RKO (cell line): ENCODE results near the gene KLC1.
"Not testable (repeated sequence)": the region's sequence is repeated elsewhere in the genome, so short reads cannot be mapped to it uniquely, and the experiment has no call there.

ENCODE experiments used
- DNase-seq: peaks from one replicate; pipeline ENCODE4 v3.0.0-alpha.2; 2016; ENCODE audit warnings: low spot score

The KLC1 gene

GRCh38 chr14:103628684-103629502, at the start of gene KLC1:
Gene KLC1 (plus strand): TSS chr14:103629211. CDS start chr14:103654565, 25,354 bp downstream.
- DNase-seq = peak; percentile 73

- DNase-seq = no peak
These were observed 47.8 kb upstream of the KLC1 start for GRCh38 chr14:103581206-103581605.

- no peak for DNase-seq
These were observed 46.9 kb upstream of the KLC1 start for GRCh38 chr14:103581954-103582703.

DNA sequence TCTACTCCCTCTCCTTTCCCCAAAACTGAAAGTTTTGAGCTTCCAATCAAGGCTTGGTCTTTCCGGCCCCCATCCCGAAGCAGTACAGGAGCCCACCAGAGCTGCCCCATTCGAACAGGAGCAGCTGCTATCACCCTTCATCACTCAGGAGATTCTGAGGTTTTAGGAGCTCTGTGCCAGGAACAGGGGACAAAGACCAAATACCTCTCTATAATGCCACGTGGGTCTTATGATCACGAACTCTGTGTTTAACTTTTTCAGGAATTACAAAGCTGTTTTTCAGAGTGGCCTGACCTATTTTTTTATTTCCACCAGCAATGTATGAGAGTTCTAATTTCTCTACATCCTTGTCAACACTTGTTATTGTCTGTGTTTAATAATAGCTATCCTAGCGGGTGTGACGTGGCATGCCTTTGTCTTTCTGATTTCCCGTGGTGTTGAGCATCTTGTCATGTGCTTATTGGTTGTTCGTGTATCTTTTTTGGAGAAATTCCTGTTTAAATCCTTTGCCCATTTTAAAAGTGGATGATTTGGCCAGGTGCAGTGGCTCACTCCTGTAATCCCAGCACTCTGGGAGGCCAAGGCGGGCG, 44.6 kb upstream of the KLC1 start:
- no peak for DNase-seq

- no peak for DNase-seq
These were observed 35.4 kb upstream of the KLC1 start for GRCh38 chr14:103593577-103593976.

- DNase-seq = no peak
These were observed 34.7 kb upstream of the KLC1 start for GRCh38 chr14:103594265-103594664.

DNA sequence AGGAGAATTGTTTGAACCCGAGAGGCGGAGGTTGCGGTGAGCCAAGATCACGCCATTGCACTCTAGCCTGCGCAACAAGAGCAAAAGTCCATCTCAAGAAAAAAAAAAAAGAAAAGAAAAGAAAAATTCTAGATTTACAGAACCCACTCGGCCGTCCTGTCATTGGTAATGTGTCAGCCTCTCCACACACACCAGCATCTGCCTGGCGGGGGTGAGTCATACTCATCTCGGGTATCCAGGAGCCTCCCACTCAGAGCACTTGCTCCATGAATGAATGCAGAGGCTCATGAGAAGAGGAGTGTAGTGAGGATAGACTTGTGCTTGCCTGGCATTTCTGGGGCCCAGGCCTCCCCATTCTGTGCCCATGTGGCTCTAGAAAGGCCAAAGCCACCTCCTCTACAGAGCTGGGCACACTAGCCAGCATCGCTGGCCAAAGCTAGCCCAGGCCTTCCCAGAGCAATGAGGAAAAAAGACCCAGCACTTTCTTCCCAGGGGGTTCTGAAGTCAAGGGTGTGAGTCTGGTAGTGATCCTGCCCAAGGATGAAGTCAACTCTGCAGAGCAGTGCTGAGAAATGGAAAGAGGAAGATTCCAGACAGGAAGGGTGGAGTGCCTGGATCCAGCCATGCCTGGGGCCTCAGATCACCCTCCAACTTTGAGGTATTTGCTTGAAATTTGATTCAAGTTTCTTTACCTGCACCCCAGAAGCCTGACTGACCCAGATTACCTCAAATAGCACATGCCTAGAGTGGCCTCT, 31.2 kb upstream of the KLC1 start:
- DNase-seq = peak; percentile 68

DNA sequence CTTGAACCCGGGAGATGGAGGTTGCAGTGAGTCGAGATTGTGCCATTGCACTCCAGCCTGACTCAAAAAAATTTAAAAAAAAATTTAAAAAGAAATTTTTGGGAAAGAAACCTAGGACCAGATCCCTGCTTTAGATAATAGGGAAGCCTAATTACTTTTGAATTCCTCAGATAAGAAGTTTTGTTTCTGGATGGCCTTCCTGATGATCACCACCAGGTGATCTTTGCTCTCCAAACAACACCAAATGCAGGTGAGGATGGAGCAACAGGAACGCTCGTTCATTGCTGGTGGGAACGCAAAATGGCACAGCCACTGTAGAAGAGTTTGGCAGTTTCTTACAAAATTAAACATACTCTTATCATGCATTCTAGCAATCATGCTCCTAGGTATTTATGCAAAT, 28.5 kb upstream of the KLC1 start:
- no peak for DNase-seq

DNA sequence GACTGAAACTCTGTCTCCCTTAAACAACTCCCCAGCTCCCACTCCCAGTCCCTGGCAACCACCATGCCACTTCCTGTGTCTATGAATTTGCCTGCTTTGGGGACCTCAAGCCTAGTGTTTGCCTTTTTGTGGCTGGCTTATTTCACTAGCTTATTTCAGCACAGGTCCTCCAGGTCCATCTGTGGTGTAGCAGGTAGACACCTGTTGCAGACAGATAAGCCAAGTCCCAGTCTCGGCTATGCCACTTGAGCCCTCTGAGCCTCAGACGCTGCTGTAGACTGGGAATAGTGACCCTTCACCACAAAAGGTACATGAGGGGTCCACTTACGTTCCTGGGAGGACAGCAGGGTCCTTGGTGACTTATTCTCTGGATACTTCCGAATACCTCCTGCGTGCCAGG, 24.4 kb upstream of the KLC1 start:
- DNase-seq = no peak

GRCh38 chr14:103606963-103607668, 21.9 kb upstream of the KLC1 start:
- no peak for DNase-seq

- no peak for DNase-seq
These were observed 21.2 kb upstream of the KLC1 start for GRCh38 chr14:103607822-103608221.

DNA sequence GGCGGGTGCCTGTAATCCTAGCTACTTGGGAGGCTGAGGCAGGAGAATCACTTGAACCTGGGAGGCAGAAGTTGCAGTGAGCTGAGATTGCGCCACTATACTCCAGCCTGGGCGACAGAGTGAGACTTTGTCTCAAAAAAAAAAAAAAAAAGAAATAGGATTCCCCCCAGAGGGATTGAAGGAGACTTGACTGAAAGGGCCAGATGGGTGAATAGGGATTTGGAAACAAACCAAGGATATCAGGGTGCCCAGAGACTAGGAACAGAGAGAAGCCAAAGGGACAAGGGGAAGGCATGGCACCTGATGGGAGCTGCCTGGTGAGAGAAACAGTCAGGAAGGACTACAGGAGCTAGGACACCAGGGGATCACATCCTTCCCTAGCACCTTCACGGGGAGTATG, 19.9 kb upstream of the KLC1 start:
- not testable (repeated sequence) for DNase-seq

DNA sequence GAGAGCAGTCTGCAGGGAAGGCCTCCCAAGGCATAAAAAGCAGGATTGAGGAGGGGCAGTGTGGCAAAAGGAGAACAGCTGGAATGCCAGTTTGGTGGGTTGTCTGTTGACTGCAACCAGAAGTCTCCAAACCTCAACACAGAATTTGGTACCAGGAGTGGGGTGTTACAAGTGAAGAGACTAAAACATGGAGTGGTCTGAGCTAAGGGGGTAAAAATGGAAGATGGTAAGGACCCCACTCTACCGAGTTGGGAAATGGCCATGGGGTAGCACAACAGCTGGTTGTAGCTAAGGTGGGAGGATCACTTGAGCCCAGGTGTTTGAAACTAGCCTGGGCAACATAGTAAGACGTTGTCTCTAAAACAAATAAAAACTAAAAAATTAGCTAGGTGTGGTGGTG, 17.8 kb upstream of the KLC1 start:
- DNase-seq = no peak

DNA sequence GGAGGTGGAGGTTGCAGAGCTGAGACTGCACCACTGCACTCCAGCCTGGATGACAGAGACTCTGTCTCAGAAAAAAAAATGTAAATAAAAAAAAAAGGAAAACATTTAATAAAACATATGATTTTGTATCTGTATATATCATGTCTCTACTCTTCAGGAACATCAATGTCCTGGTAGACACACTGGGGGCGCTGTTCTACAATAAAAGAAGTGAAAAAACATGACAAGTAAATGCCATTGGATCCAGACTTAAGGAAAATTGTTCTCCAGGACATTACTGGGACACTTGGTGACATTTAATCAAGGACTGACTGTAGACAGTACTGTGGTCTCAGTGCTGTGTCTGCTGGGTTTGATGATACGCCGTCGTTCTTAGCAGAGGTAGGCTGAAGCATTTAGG, 15.5 kb upstream of the KLC1 start:
- DNase-seq = no peak

DNA sequence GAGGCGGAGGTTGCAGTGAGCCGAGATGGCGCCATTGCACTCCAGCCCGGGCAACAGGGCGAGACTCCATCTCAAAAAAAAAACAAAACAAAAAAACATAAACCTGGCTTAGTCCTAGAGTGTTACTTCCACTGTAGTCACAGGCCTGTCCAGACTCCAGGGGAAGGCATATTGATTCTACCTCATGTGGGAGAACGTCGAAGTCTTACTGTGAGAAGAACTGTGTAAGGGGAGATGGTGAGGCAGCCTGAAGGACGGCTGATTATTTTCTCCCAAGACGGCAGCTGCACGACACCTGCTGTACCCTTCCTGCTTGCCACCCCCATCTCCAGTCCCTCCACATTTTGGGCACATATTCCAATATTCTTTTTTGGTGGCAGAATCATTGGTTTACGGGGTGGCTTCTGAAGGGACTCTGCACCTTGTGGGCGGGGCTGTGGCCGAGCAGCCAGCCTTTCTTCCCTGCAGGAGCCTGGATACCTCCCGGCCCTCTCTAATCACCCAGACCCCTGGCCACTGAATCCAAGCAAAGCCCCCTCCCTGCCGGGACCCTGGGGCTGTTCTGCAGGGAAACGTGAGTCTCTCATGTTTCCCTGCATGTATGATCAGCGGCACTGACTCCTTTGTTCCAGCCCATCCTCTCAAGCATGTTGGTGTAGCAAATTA, 12.2 kb upstream of the KLC1 start:
- DNase-seq = no peak

DNA sequence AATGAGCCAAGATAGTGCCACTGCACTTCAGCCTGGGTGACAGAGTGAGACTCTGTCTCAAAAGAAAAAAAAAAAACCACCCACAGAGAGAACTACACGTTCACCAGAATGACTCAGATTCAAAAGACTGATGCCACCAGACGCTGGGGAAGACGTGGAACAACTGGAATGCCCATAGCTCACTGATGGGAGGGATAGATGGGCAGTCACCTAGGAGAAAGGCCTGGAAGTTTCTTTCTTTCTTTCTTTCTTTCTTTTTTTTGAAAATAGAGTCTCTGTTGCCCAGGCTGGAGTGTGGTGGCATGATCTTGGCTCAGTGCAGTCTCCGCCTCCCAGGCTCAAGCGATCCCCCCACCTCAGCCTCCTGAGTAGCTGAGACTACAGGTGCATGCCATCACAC, 10.0 kb upstream of the KLC1 start:
- DNase-seq = no peak

DNA sequence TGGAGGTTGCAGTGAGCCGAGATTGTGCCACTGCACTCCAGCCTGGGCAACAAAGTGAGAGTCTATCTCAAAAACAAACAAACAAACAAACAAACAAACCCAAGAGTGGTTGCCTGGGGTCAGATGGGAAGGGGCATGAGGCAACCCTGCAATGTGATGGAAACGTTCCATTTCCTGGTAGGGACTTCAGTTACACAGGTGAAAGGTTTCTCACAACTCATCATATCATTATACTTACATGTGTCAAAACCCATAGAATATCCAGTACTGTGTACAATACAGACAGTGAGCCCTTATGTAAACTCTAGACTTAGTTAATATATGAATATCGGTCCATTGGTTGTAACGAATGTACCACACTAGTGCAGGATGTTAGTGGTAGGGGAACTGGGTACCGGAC, 7.2 kb upstream of the KLC1 start:
- no peak for DNase-seq

GRCh38 chr14:103623308-103623707, 5.7 kb upstream of the KLC1 start:
- no peak for DNase-seq

DNA sequence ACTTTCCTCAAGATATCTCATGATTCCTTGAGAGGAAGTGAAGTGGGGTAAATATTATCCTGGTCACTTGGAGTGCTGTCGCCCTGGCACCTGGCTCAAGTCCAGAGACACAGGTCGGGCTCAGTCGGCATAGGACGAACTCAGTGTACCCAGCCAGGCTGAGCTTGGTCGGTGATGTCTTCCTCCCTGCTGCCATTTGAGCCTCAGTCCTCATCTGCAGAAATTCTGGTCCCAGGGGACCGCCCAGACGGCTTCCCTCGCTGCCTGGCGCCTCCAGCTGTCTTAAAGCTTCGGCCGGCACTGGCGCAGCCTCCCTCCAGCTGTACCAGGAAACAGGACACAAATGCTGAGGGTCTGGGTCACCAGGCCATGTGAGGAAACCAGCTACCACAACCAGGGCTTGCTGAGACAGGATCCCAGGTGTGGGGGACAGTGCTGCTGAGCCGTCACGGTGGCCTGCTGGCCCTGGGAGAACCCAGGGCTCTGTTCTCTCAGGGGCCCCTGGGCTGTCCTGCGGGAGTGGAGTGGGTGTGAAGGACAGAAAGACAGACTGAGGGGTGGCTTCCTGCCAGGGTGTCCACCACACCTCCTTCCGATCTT, 5.0 kb upstream of the KLC1 start:
- DNase-seq = no peak

- peak; percentile 83 for DNase-seq
These were observed 4.2 kb upstream of the KLC1 start for GRCh38 chr14:103624860-103625259.
